ENCODE results near the gene SPATA16. TPM values are rescaled to one million over a fixed set of nuclear protein-coding genes. Genes with fewer than 3 reads are reported as not detected.
"Not testable (repeated sequence)": the region's sequence is repeated elsewhere in the genome, so short reads cannot be mapped to it uniquely, and the experiment has no call there.

Gene SPATA16
- total RNA-seq, 2 donors from 2014 or later = not detected

- H3K36me3 ChIP-seq (ENCODE audit: control insufficient read depth, insufficient read depth, low read length) = no peaks in the 10 kb centered on the region
- no peak overlapping the region for H3K27ac ChIP-seq (ENCODE audit: low read depth, low read length)
- no peak overlapping the region for H3K27ac Mint-ChIP-seq
Observed at GRCh38 chr3:172869784-172870518, 271.1 kb downstream of the SPATA16 start.

DNA sequence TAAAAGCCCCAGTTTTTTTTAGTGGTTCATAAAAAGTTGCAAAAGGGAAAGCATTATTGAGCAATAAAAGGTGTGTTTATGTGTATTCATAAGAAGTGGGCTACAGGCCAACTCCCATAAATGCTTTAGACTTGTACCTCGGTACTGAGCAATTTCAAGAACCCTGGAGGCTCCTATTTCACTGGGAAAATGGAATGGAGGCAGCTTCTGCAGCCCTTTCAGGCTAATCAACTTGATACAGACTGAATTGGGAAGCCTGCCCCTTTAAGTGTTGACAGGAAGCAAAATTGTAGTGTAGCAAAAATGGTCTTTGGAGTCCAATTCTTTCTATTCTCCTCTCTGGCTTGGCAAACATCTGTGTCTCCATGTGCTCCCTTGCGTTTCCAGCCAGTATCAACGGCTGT, 271.7 kb downstream of the SPATA16 start:
- WGBS, 2 experiments (ENCODE audit: insufficient coverage in 1 of 2, insufficient read length in 1 of 2) = 87 to 93% methylated on average over 3 of the region's 3 CpGs
- no peaks in the 10 kb centered on the region for H3K27me3 ChIP-seq (ENCODE audit: control insufficient read depth, insufficient read depth, low read length, poor library complexity, severe bottlenecking)

More at GRCh38 chr3:172869784-172870518, 271.1 kb downstream of the SPATA16 start:
- TF ChIP-seq CTCF (conservative IDR thresholded peaks at IDR 0.05) = no peak
- H3K4me3 ChIP-seq (ENCODE audit: low read length) = no peak overlapping the region
- Mint-ChIP-seq H3K4me3 (no peak overlapping the region), H3K36me3 (ENCODE audit: low read depth) (no peaks in the 10 kb centered on the region), H3K9me3 (peaks cover 11% of the 10 kb centered on the region), H3K27me3 (ENCODE audit: insufficient read depth) (peaks cover 2% of the 10 kb centered on the region), H3K4me1 (peaks cover 5% of the 10 kb centered on the region)
- H3K9ac ChIP-seq (ENCODE audit: extremely low read depth, low read length, poor library complexity, severe bottlenecking) = no peak overlapping the region
- H3K9me3 ChIP-seq (ENCODE audit: control insufficient read depth, low read length) = no peaks in the 10 kb centered on the region
- WGBS, 2 experiments (ENCODE audit: insufficient coverage in 1 of 2, insufficient read length in 1 of 2) = 90% methylated on average over 3 of the region's 3 CpGs
- no peaks in the 10 kb centered on the region for H3K27me3 ChIP-seq (ENCODE audit: control insufficient read depth, insufficient read depth, low read length, poor library complexity, severe bottlenecking)
- no peak for DNase-seq
- peaks cover 7% of the 10 kb centered on the region for H3K4me1 ChIP-seq (ENCODE audit: control insufficient read depth, insufficient read depth, low read length)

GRCh38 chr3:172868582-172869200, 272.3 kb downstream of the SPATA16 start:
- no peaks in the 10 kb centered on the region for H3K36me3 ChIP-seq (ENCODE audit: control insufficient read depth, insufficient read depth, low read length)
- no peak for TF ChIP-seq CTCF (conservative IDR thresholded peaks at IDR 0.05)
- peaks cover 2% of the 10 kb centered on the region for H3K27me3 Mint-ChIP-seq (ENCODE audit: insufficient read depth)
- H3K4me3 Mint-ChIP-seq = no peak overlapping the region
- H3K4me1 ChIP-seq (ENCODE audit: control insufficient read depth, insufficient read depth, low read length) = peaks cover 7% of the 10 kb centered on the region
- no peak overlapping the region for H3K4me3 ChIP-seq (ENCODE audit: low read length)
- no peak overlapping the region for H3K27ac Mint-ChIP-seq
- H3K9me3 ChIP-seq (ENCODE audit: control insufficient read depth, low read length) = no peaks in the 10 kb centered on the region
- DNase-seq = no peak
- H3K9me3 Mint-ChIP-seq = peaks cover 11% of the 10 kb centered on the region
- H3K36me3 Mint-ChIP-seq (ENCODE audit: low read depth) = no peaks in the 10 kb centered on the region
- 98 to 100% methylated on average over 1 to 2 of the region's 2 CpGs for WGBS, 2 experiments (ENCODE audit: insufficient coverage in 1 of 2, insufficient read length in 1 of 2)
- peaks cover 5% of the 10 kb centered on the region for H3K4me1 Mint-ChIP-seq
- no peak overlapping the region for H3K9ac ChIP-seq (ENCODE audit: extremely low read depth, low read length, poor library complexity, severe bottlenecking)
- no peaks in the 10 kb centered on the region for H3K27me3 ChIP-seq (ENCODE audit: control insufficient read depth, insufficient read depth, low read length, poor library complexity, severe bottlenecking)
- no peak overlapping the region for H3K27ac ChIP-seq (ENCODE audit: low read depth, low read length)

More for the DNA sequence above, 271.7 kb downstream of the SPATA16 start:
- no peak for DNase-seq
- no peak for TF ChIP-seq CTCF (conservative IDR thresholded peaks at IDR 0.05)
- H3K27me3 Mint-ChIP-seq (ENCODE audit: insufficient read depth) = peaks cover 2% of the 10 kb centered on the region
- H3K27ac Mint-ChIP-seq = no peak overlapping the region
- no peak overlapping the region for H3K9ac ChIP-seq (ENCODE audit: extremely low read depth, low read length, poor library complexity, severe bottlenecking)
- no peak overlapping the region for H3K4me3 Mint-ChIP-seq
- H3K36me3 Mint-ChIP-seq (ENCODE audit: low read depth) = no peaks in the 10 kb centered on the region
- H3K4me1 ChIP-seq (ENCODE audit: control insufficient read depth, insufficient read depth, low read length) = peaks cover 7% of the 10 kb centered on the region
- no peak overlapping the region for H3K27ac ChIP-seq (ENCODE audit: low read depth, low read length)
- no peak overlapping the region for H3K4me3 ChIP-seq (ENCODE audit: low read length)
- H3K9me3 Mint-ChIP-seq = peaks cover 11% of the 10 kb centered on the region
- peaks cover 5% of the 10 kb centered on the region for H3K4me1 Mint-ChIP-seq
- H3K36me3 ChIP-seq (ENCODE audit: control insufficient read depth, insufficient read depth, low read length) = no peaks in the 10 kb centered on the region
- H3K9me3 ChIP-seq (ENCODE audit: control insufficient read depth, low read length) = no peaks in the 10 kb centered on the region

GRCh38 chr3:172866726-172867350, 274.2 kb downstream of the SPATA16 start:
- peaks cover 15% of the 10 kb centered on the region for H3K9me3 Mint-ChIP-seq
- 95 to 98% methylated on average over 8 to 38 of the region's 38 CpGs for WGBS, 2 experiments (ENCODE audit: insufficient coverage in 1 of 2, insufficient read length in 1 of 2)

More at GRCh38 chr3:172866726-172867350, 274.2 kb downstream of the SPATA16 start:
- not testable (repeated sequence) for H3K4me1 Mint-ChIP-seq; H3K36me3 Mint-ChIP-seq (ENCODE audit: low read depth); DNase-seq; H3K4me3 ChIP-seq (ENCODE audit: low read length); H3K4me3 Mint-ChIP-seq; H3K27ac Mint-ChIP-seq; H3K36me3 ChIP-seq (ENCODE audit: control insufficient read depth, insufficient read depth, low read length); H3K9me3 ChIP-seq (ENCODE audit: control insufficient read depth, low read length); H3K27ac ChIP-seq (ENCODE audit: low read depth, low read length); H3K27me3 ChIP-seq (ENCODE audit: control insufficient read depth, insufficient read depth, low read length, poor library complexity, severe bottlenecking); H3K9ac ChIP-seq (ENCODE audit: extremely low read depth, low read length, poor library complexity, severe bottlenecking); H3K27me3 Mint-ChIP-seq (ENCODE audit: insufficient read depth); H3K4me1 ChIP-seq (ENCODE audit: control insufficient read depth, insufficient read depth, low read length)

All from endodermal cell (in vitro differentiated cells).